Esophagus muscularis mucosa (tissue), 4 donors: ENCODE data around the gene MR1.

ENCODE experiments used
- EP300 ChIP-seq: sonication (generic); formaldehyde crosslinking; IDR thresholded peaks from one replicate; pipeline ENCODE4 v1.6.1; 2017; ENCODE audit warnings: antibody characterized with exemption
- POLR2AphosphoS5 ChIP-seq, 2 donors: sonication (generic); formaldehyde crosslinking; IDR thresholded peaks; one replicate each; pipeline ENCODE4 v1.6.1; 2017; ENCODE audit warnings: antibody characterized with exemption in 2 of 2
- TF ChIP-seq, protein P1 (sequence below), 3 experiments: fragments of 200-600 bp in 2 of 3; fragments of 450-650 bp in 1 of 3; sonication (generic) in 2 of 3; IDR thresholded peaks; one replicate each; pipeline ENCODE4 v1.5.1; 2017 to 2019; ENCODE audit warnings: antibody characterized with exemption in 3 of 3, mild to moderate bottlenecking in 2 of 3, moderate library complexity in 1 of 3

DNA sequence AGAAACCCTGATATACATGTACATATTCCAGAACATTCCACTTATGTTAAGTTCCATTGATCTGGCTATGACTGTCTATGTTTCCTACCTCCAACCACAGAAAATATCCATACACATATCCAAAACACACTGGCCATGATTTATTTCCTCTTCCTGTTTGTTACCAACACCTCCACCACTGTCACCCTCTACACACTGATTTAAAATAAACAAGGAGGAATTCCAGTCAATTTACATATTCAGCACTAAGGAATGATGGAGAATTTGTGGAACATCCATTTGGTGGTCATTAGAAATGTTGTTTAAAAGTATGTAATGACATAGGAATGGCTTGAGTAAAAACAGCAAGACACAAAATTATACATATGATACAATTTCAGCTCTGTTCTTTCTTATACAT lies 5.6 kb upstream of the MR1 start:
- TF ChIP-seq, protein P1, sequence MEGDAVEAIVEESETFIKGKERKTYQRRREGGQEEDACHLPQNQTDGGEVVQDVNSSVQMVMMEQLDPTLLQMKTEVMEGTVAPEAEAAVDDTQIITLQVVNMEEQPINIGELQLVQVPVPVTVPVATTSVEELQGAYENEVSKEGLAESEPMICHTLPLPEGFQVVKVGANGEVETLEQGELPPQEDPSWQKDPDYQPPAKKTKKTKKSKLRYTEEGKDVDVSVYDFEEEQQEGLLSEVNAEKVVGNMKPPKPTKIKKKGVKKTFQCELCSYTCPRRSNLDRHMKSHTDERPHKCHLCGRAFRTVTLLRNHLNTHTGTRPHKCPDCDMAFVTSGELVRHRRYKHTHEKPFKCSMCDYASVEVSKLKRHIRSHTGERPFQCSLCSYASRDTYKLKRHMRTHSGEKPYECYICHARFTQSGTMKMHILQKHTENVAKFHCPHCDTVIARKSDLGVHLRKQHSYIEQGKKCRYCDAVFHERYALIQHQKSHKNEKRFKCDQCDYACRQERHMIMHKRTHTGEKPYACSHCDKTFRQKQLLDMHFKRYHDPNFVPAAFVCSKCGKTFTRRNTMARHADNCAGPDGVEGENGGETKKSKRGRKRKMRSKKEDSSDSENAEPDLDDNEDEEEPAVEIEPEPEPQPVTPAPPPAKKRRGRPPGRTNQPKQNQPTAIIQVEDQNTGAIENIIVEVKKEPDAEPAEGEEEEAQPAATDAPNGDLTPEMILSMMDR (IDR thresholded peaks at IDR 0.05), result no peak
- no peak for TF ChIP-seq POLR2AphosphoS5 (IDR thresholded peaks at IDR 0.05)
- no peak for TF ChIP-seq EP300
